Pancreas (tissue), 10 donors: ENCODE results near the gene SLC35E2B. TPM values are rescaled to one million over a fixed set of nuclear protein-coding genes. Genes with fewer than 3 reads are reported as not detected.
A peak's percentile ranks its signal among the peaks of the same experiment; 100 is the strongest.
"Not testable (repeated sequence)": the region's sequence is repeated elsewhere in the genome, so short reads cannot be mapped to it uniquely, and the experiment has no call there.

ENCODE experiments used
- ATAC-seq, 4 donors: fragments of 200-7000 bp; cut with Tn5 transposase; one replicate each; pipeline versions ENCODE4 v1.8.0 to v1.9.1; 2020; ENCODE audit warnings: mild to moderate bottlenecking in 4 of 4, moderate library complexity in 4 of 4
- DNase-seq, 6 donors: peaks; one replicate each; pipeline ENCODE4 v3.0.0-alpha.2; 2020
- FAIRE-seq: peaks from 2 replicates; lab custom pipeline; 2012; peaks lifted over from hg19 to GRCh38; lab: Jason Lieb, UNC
- H3K27ac ChIP-seq, 4 donors: fragments of 200-600 bp; sonication (generic); 1 replicate in 3 of 4; 2 replicates in 1 of 4; pipeline versions ENCODE4 v1.5.0 to v1.8.0; 2020
- H3K27me3 ChIP-seq, 4 donors: fragments of 200-600 bp; one replicate each; pipeline ENCODE4 v1.8.0; 2021
- H3K36me3 ChIP-seq, 3 donors: fragments of 200-600 bp; sonication (generic) in 1 of 3; one replicate each; pipeline versions ENCODE4 v1.5.0 to v1.8.0; 2020 to 2021
- H3K4me1 ChIP-seq, 3 donors: fragments of 200-600 bp; one replicate each; pipeline ENCODE4 v1.8.0; 2021
- H3K4me3 ChIP-seq, 4 donors: fragments of 200-600 bp; sonication (generic) in 2 of 4; one replicate each; pipeline versions ENCODE4 v1.5.0 to v1.8.0; 2020 to 2021
- H3K9me3 ChIP-seq, 4 donors: fragments of 200-600 bp; one replicate each; pipeline ENCODE4 v1.8.0; 2021
- WGBS, 2 donors: extraction: QIAGEN DNeasy Blood & Tissue Kit; methylation state at CpG; one replicate each; pipeline ENCODE4 v1.1.7; 2013; 5-methylcytosine and 5-hydroxymethylcytosine counted together
- intact Hi-C, 3 donors: fragments of 100-400 bp; cut with DNase I; formaldehyde crosslinking; loops; one replicate each; pipeline versions ENCODE4 v1.11.1 to v1.14.2; 2022
- polyA plus RNA-seq, 2 donors: library from polyadenylated mRNA; stranded (reverse); fragments of 200-250 nt; gene quantifications; one replicate each; pipeline ENCODE4 v1.2.3, GENCODE V29; 2013
- total RNA-seq, 6 donors: library from RNA; stranded (reverse); fragmentation: NEBNext Ultra II Directional in 4 of 6; extraction: Animal tissue kit (Norgen Biotek cat#: 25700) in 4 of 6; gene quantifications; one replicate each; pipeline versions ENCODE4 v1.2.1 to v1.2.4, GENCODE V29; 2021 to 2023
- TF ChIP-seq, protein P1 (sequence below), 4 donors: fragments of 200-600 bp; sonication (generic) in 3 of 4; IDR thresholded peaks; one replicate each; pipeline versions ENCODE4 v1.5.0 to v1.8.0; 2021; ENCODE audit warnings: antibody characterized with exemption in 4 of 4
- donor health status: healthy with polysubstance abuse.
- donor health status: DM: no; HTN: no; CAD: no; lungs with moderate emphysema.
- donor health status: DM: no; HTN: no; CAD: no.
- donor health status: control.
- donor health status: control.
- donor health status: Bipolar disorder and iron deficiency.
- donor health status: DM: yes; HTN: yes; CAD: no.
- donor health status: DM: no; HTN: no; CAD: no.
- donor health status: DM: no; HTN: no; CAD: no.
- donor health status: DM: yes; HTN: yes; CAD: no.

SLC35E2B gene
- total and polyA plus RNA-seq, 8 donors = 12.1 to 45.4 (median 24.0) TPM

GRCh38 chr1:1728308-1729005 is 35.9 kb upstream of the SLC35E2B start:
- H3K4me3 ChIP-seq, H3K27me3 ChIP-seq, H3K9me3 ChIP-seq, ATAC-seq, intact Hi-C loops, H3K36me3 ChIP-seq, H3K27ac ChIP-seq, DNase-seq, H3K4me1 ChIP-seq, FAIRE-seq: not testable (repeated sequence)
- 68 to 73% methylated on average over 8 to 14 of the region's 14 CpGs for WGBS, 2 donors

DNA sequence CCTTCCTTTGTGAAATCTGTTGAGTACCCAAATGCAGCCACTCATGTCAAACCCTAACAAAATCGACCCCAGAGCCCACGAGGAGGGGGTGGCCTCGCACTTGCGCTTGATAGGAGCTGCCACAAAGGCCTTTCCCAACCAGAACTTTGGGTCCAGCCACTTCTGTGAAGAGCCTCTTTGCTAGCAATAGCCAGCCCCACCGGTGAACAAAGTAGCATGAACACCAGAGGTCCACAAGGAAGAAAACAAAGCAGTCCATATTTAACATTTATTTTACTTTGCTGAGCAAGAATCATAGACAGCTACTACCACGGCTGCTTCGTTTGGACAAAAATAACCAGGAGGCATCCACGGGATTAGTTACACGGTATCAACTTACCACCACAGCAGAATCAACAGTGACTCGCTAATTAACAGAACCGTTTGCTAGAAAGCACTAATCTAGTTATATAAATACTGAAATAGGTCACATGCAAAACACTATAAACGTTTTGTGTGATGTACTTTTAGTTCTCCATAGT is 34.6 kb upstream of the SLC35E2B start:
- H3K4me3 ChIP-seq, ATAC-seq, H3K4me1 ChIP-seq, intact Hi-C loops, H3K9me3 ChIP-seq, H3K27me3 ChIP-seq, H3K27ac ChIP-seq, H3K36me3 ChIP-seq, FAIRE-seq, DNase-seq: not testable (repeated sequence)
- WGBS, 2 donors = 75% methylated on average over 11 of the region's 12 CpGs

DNA sequence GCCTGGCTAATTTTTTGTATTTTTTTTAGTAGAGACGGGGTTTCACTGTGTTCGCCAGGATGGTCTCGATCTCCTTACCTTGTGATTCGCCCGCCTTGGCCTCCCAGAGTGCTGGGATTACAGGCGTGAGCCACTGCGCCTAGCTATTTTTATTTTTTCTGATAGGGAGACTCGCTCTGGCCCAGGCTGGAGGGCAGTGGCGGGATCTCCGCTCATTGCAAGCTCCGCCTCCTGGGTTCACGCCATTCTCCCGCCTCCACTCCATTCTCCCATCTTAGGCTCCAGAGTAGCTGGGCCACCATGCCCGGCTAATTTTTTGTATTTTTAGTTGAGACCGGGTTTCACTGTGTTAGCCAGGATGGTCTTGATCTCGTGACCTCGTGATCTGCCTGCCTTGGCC is 33.5 kb upstream of the SLC35E2B start:
- DNase-seq, H3K27ac ChIP-seq, H3K36me3 ChIP-seq, FAIRE-seq, H3K4me1 ChIP-seq, H3K4me3 ChIP-seq, H3K9me3 ChIP-seq, ATAC-seq, intact Hi-C loops, H3K27me3 ChIP-seq: not testable (repeated sequence)
- WGBS, 2 donors = 96 to 97% methylated on average over 13 to 17 of the region's 17 CpGs

GRCh38 chr1:1724035-1724864 is 31.7 kb upstream of the SLC35E2B start, which contains the start of gene CDK11A:
Gene CDK11A, minus strand, starts transcription at chr1:1724357. Its CDS starts 1,539 bp downstream, at chr1:1722818.
- peak; percentile 89 to 98 (median 95) for DNase-seq
- FAIRE-seq, H3K27me3 ChIP-seq, intact Hi-C loops, H3K36me3 ChIP-seq, H3K4me1 ChIP-seq, H3K9me3 ChIP-seq: not testable (repeated sequence)
- H3K27ac ChIP-seq = peak within 1 kb of the TSS; percentile 69 to 90 (median 85)
- WGBS, 2 donors = 0% methylated on average over 34 to 57 of the region's 78 CpGs
- TF ChIP-seq, protein P1, sequence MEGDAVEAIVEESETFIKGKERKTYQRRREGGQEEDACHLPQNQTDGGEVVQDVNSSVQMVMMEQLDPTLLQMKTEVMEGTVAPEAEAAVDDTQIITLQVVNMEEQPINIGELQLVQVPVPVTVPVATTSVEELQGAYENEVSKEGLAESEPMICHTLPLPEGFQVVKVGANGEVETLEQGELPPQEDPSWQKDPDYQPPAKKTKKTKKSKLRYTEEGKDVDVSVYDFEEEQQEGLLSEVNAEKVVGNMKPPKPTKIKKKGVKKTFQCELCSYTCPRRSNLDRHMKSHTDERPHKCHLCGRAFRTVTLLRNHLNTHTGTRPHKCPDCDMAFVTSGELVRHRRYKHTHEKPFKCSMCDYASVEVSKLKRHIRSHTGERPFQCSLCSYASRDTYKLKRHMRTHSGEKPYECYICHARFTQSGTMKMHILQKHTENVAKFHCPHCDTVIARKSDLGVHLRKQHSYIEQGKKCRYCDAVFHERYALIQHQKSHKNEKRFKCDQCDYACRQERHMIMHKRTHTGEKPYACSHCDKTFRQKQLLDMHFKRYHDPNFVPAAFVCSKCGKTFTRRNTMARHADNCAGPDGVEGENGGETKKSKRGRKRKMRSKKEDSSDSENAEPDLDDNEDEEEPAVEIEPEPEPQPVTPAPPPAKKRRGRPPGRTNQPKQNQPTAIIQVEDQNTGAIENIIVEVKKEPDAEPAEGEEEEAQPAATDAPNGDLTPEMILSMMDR (IDR thresholded peaks at IDR 0.05) = peak in 3 of 4 donors; percentile 24 to 32 (median 32)
- peak within 1 kb of the TSS; percentile 12 to 63 (median 53) for H3K4me3 ChIP-seq
- ATAC-seq = peak; percentile 91 to 96 (median 94)

GRCh38 chr1:1721201-1721600 is 28.6 kb upstream of the SLC35E2B start:
- Histone ChIP-seq H3K36me3 (peaks cover 0 to 8% (median 0%) of the 10 kb centered on the region in 3 donors), H3K9me3 (no peaks in the 10 kb centered on the region), H3K27ac (no peak overlapping the region), H3K27me3 (no peaks in the 10 kb centered on the region), H3K4me3 (no peak overlapping the region), H3K4me1 (peaks cover 3 to 9% (median 3%) of the 10 kb centered on the region in 3 donors)
- FAIRE-seq = no peak
- no peak for ATAC-seq
- intact Hi-C loops = no loop called here
- 34 to 45% methylated on average over 6 to 7 of the region's 7 CpGs for WGBS, 2 donors
- TF ChIP-seq, protein P1 (IDR thresholded peaks at IDR 0.05) = no peak
- no peak for DNase-seq

DNA sequence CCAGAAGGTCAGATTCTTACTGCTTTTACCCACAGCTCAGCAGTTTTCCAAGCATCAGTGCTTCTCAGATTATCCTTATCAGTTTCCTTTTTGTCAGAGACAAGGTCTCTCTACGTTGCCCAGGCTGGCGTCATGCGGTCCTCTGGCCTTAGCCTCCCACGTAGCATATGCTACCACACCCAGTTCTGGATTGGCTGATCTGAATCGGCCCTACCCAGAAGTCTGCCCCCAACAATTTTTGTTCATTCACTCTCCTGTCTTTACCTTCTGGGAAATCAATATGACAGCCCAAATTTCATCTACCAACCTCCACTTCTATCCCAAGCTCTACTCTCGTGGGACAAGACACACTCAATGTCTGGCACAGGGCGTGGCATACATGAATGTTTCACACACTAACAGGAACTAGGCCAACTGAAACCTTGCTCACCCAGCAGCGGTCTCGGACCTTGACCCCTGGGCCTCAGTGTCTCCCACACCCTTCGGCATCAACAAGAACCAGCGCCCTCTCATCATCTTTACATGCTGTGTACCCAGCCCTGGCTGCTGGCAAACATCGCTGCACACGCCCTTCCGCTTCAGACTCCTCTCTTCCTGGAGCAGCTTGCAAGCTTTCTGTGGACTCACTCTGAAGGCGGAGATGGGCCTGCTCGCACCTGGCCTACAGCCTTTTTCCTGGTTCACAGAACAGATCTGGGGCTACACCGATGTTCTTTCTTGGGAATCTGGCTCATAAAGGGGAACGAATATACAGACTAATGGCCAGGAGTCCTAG is 22.7 kb upstream of the SLC35E2B start:
- H3K4me3 ChIP-seq, DNase-seq, H3K4me1 ChIP-seq, H3K27me3 ChIP-seq, H3K36me3 ChIP-seq, intact Hi-C loops, H3K9me3 ChIP-seq, H3K27ac ChIP-seq, FAIRE-seq: not testable (repeated sequence)
- peak in 1 of 4 donors; percentile 24 for ATAC-seq
- 85 to 89% methylated on average over 9 to 15 of the region's 18 CpGs for WGBS, 2 donors

GRCh38 chr1:1707897-1708296 is 15.3 kb upstream of the SLC35E2B start:
- intact Hi-C loops, H3K4me3 ChIP-seq, DNase-seq, H3K9me3 ChIP-seq, H3K4me1 ChIP-seq, FAIRE-seq, ATAC-seq, H3K27me3 ChIP-seq, H3K27ac ChIP-seq: not testable (repeated sequence)
- whole genome bisulfite sequencing, 2 donors = 88 to 90% methylated on average over 2 to 16 of the region's 20 CpGs
- H3K36me3 ChIP-seq = peaks cover 0 to 11% (median 0%) of the 10 kb centered on the region in 3 donors

GRCh38 chr1:1707241-1707640 is 14.6 kb upstream of the SLC35E2B start:
- FAIRE-seq, DNase-seq, intact Hi-C loops, H3K27ac ChIP-seq, H3K9me3 ChIP-seq, H3K4me1 ChIP-seq, ATAC-seq, H3K4me3 ChIP-seq, H3K27me3 ChIP-seq: not testable (repeated sequence)
- 92% methylated on average over 17 of the region's 23 CpGs; no CpG with 5 or more reads in 1 of the 2 donors for WGBS, 2 donors
- H3K36me3 ChIP-seq = peaks cover 0 to 11% (median 0%) of the 10 kb centered on the region in 3 donors

GRCh38 chr1:1705623-1706022 is 13.0 kb upstream of the SLC35E2B start:
- intact Hi-C loops, H3K4me1 ChIP-seq, H3K27ac ChIP-seq, FAIRE-seq, ATAC-seq, H3K27me3 ChIP-seq, H3K9me3 ChIP-seq, H3K4me3 ChIP-seq, DNase-seq: not testable (repeated sequence)
- peaks cover 0 to 11% (median 0%) of the 10 kb centered on the region in 3 donors for H3K36me3 ChIP-seq
- 93 to 99% methylated on average over 3 to 6 of the region's 10 CpGs for WGBS, 2 donors
